ENCODE measurements around the gene AMBRA1.

GRCh38 chr11:46553814-46554212, 40.0 kb downstream of the AMBRA1 start:
- TF ChIP-seq CTCF (IDR thresholded peaks at IDR 0.05; ENCODE audit: borderline replicate concordance, extremely low read depth, low read length, poor library complexity, severe bottlenecking) (no peak), EZH2 (IDR thresholded peaks at IDR 0.05; ENCODE audit: borderline replicate concordance, low read depth, low read length, severe bottlenecking) (no peak)
